Measurements from ENCODE around the gene SCD5.

DNA sequence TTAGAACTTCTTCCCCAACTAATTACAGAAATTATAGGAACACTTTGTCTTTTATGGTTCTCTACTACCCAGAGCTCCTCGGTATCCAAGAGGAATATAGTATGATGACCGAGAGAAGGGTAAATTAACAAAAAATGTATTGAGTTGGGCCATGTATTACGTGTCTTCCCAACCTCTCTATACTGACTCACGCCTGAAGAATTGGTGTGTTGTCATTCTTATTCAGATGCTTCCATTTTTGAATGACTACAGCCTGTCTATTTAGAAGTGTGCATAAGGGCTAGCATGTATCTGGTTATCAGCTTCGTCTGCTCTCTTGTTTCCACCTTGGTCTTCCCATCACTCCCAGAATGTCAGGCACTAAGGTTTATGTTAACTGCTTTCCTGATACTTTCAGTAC lies 24.5 kb upstream of the SCD5 start:
- no peak for TF ChIP-seq CTCF (IDR thresholded peaks at IDR 0.05)
- TF ChIP-seq POLR2A (IDR thresholded peaks at IDR 0.05; ENCODE audit: low read depth): no peak
- TF ChIP-seq EP300 (IDR thresholded peaks at IDR 0.05): no peak
- no peak for TF ChIP-seq POLR2AphosphoS5 (IDR thresholded peaks at IDR 0.05)

All from esophagus muscularis mucosa (tissue), 4 donors.